ENCODE results near the gene CYBC1.

- no peak for TF ChIP-seq CHD4 (IDR thresholded peaks at IDR 0.05; ENCODE audit: borderline replicate concordance)
- TF ChIP-seq CTCF (IDR thresholded peaks at IDR 0.05) = no peak
- no peak for TF ChIP-seq CEBPB (IDR thresholded peaks at IDR 0.05)
- TF ChIP-seq POLR2A (IDR thresholded peaks at IDR 0.05; ENCODE audit: low read length) = no peak
- TF ChIP-seq JUN (IDR thresholded peaks at IDR 0.05) = no peak
- TF ChIP-seq MAX (IDR thresholded peaks at IDR 0.05) = no peak
- TF ChIP-seq SREBF2 (IDR thresholded peaks at IDR 0.05) = no peak
- TF ChIP-seq CBX8 (IDR thresholded peaks at IDR 0.05) = no peak
- TF ChIP-seq HDAC2 (IDR thresholded peaks at IDR 0.05) = no peak
- no peak for TF ChIP-seq ESRRA (IDR thresholded peaks at IDR 0.05; ENCODE audit: borderline replicate concordance, low read length)
Measured at GRCh38 chr17:82440469-82440981, 10.0 kb downstream of the CYBC1 start.
